SK-N-MC (cell line): ENCODE data around the gene CFAP221.

Experiments used
- EZH2 ChIP-seq: fragments of 200-600 bp; sonication (generic); IDR thresholded peaks from one replicate; pipeline ENCODE4 v1.6.1; 2017; ENCODE audit warnings: antibody characterized with exemption
- FOXP2 ChIP-seq: optimal IDR thresholded peaks from 2 replicates; pipeline ENCODE3; 2011; ENCODE audit warnings: mild to moderate bottlenecking, moderate library complexity; ENCODE audit not compliant: insufficient read depth; ENCODE audit errors: extremely low read length, control extremely low read depth
- POLR2AphosphoS5 ChIP-seq: IDR thresholded peaks from 2 replicates; pipeline ENCODE4 v1.6.1; 2012; ENCODE audit warnings: mild to moderate bottlenecking, low read depth, low read length, borderline replicate concordance

GRCh38 chr2:119706221-119706620, 162.0 kb downstream of the CFAP221 start:
- TF ChIP-seq POLR2AphosphoS5 (no peak), EZH2 (no peak), FOXP2 (no peak)
